ENCODE results near the gene FHIT. TPM values are rescaled to one million over a fixed set of nuclear protein-coding genes. Genes with fewer than 3 reads are reported as not detected.

FHIT gene
- total and polyA plus RNA-seq, 7 donors = 2.4 to 10.2 (median 6.1) TPM

DNA sequence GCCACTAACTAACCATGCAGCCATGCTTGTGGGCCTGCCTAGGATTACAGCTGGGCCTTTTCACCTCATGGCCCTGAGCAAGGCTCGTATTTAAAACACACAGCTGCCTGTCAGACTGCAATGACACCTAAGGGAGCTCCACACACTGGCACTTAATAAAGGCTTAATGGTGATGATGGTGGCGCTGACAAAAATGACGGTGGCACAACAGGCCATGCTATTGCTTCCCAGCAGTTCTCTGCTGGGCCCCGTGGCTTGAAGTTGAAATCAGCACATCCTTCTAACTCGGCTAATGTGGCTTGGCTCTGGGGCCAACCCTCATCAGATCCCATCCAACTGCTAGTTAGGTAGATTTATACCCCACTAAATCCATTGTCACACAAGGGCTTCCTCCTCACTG is 112.9 kb downstream of the FHIT start:
- Histone ChIP-seq H3K27me3 (no peaks in the 10 kb centered on the region), H3K4me3 (no peak overlapping the region), H3K27ac (no peak overlapping the region), H3K4me1 (no peaks in the 10 kb centered on the region), H3K36me3 (no peaks in the 10 kb centered on the region), H3K9me3 (no peaks in the 10 kb centered on the region)
- intact Hi-C loops (cut with DNase I) = no loop called here
- TF ChIP-seq POLR2A (IDR thresholded peaks at IDR 0.05) (no peak), EP300 (IDR thresholded peaks at IDR 0.05) (no peak), POLR2AphosphoS5 (IDR thresholded peaks at IDR 0.05) (no peak)
- TF ChIP-seq, protein P1, sequence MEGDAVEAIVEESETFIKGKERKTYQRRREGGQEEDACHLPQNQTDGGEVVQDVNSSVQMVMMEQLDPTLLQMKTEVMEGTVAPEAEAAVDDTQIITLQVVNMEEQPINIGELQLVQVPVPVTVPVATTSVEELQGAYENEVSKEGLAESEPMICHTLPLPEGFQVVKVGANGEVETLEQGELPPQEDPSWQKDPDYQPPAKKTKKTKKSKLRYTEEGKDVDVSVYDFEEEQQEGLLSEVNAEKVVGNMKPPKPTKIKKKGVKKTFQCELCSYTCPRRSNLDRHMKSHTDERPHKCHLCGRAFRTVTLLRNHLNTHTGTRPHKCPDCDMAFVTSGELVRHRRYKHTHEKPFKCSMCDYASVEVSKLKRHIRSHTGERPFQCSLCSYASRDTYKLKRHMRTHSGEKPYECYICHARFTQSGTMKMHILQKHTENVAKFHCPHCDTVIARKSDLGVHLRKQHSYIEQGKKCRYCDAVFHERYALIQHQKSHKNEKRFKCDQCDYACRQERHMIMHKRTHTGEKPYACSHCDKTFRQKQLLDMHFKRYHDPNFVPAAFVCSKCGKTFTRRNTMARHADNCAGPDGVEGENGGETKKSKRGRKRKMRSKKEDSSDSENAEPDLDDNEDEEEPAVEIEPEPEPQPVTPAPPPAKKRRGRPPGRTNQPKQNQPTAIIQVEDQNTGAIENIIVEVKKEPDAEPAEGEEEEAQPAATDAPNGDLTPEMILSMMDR (IDR thresholded peaks at IDR 0.05) = no peak
- 85 to 94% methylated on average over 5 of the region's 5 CpGs for WGBS, 2 donors
- DNase-seq = no peak

DNA sequence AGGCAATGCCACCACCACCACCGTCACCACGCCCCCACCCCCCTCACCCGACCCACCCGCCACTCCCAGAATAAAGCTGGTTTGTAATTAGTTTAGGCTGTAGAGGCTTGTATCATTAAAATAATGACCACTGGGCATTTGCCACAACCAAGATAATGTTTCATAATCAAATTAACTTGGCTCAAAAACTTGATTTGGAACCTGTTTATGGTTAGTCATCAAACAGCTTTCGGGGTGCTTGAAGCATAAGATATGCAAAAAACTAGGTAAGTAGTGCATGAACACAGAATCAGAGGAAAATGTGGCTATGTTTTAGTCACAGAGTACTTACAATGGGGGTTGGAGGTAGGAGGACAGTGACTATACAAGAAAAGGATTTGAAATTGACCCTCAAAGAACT is 115.1 kb downstream of the FHIT start:
- no peaks in the 10 kb centered on the region for H3K4me1 ChIP-seq
- H3K27ac ChIP-seq = no peak overlapping the region
- TF ChIP-seq POLR2A (IDR thresholded peaks at IDR 0.05) = no peak
- no peak for TF ChIP-seq POLR2AphosphoS5 (IDR thresholded peaks at IDR 0.05)
- TF ChIP-seq, protein P1 (IDR thresholded peaks at IDR 0.05) = no peak
- TF ChIP-seq EP300 (IDR thresholded peaks at IDR 0.05) = no peak
- no peaks in the 10 kb centered on the region for H3K9me3 ChIP-seq
- WGBS, 2 donors = 85 to 90% methylated on average over 5 of the region's 5 CpGs
- intact Hi-C loops (cut with DNase I) = no loop called here
- H3K27me3 ChIP-seq = no peaks in the 10 kb centered on the region
- H3K36me3 ChIP-seq = no peaks in the 10 kb centered on the region
- DNase-seq = no peak
- no peak overlapping the region for H3K4me3 ChIP-seq

DNA sequence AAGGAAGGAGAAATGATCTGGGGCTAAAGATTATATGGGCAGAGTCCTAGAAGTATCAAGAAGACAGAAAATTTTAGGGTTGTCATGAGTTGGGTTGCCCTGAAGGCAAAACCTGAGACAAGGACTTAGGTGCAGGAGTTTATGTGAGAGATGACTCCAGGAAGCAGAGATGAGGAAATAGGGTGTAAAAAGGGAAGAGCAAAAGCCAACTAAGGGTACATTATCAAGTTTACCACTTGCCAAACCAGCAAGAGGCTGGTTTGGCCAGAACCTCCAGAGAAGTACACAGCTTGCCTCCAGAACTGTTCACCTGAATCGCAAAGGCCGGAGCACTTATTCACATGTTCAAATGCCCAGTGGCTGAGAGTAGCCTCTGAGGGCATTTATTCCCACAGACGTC is 116.7 kb downstream of the FHIT start:
- intact Hi-C loops (cut with DNase I) = no loop called here
- Histone ChIP-seq H3K4me1 (no peaks in the 10 kb centered on the region), H3K36me3 (no peaks in the 10 kb centered on the region), H3K9me3 (no peaks in the 10 kb centered on the region), H3K27ac (no peak overlapping the region), H3K4me3 (no peak overlapping the region), H3K27me3 (no peaks in the 10 kb centered on the region)
- WGBS, 2 donors = 95% methylated on average over 3 of the region's 3 CpGs
- no peak for DNase-seq
- TF ChIP-seq EP300 (IDR thresholded peaks at IDR 0.05) (no peak), POLR2A (IDR thresholded peaks at IDR 0.05) (no peak), POLR2AphosphoS5 (IDR thresholded peaks at IDR 0.05) (no peak)
- TF ChIP-seq, protein P1 (IDR thresholded peaks at IDR 0.05) = no peak

DNA sequence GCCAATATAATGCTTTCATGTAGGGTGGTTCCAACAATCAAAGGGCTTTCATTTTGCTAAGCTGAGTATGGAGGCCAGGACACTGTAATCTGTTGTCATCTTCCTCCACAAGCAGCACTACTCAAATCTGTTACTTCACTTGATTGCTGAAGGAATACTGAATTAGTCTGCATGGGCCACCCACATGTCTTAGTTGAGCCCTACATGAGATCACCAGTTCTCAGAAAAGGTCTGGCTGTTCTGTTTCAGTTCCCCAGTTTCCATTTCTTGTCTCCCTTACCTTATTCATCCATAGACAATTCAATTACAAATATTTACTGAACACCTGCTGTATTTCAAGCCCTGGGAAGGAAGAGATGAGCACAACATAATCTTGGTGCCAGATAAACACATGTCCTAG is 119.2 kb downstream of the FHIT start:
- Histone ChIP-seq H3K27ac (no peak overlapping the region), H3K36me3 (no peaks in the 10 kb centered on the region), H3K9me3 (no peaks in the 10 kb centered on the region), H3K27me3 (no peaks in the 10 kb centered on the region), H3K4me3 (no peak overlapping the region), H3K4me1 (no peaks in the 10 kb centered on the region)
- intact Hi-C loops (cut with DNase I) = no loop called here
- no peak for DNase-seq
- TF ChIP-seq, protein P1 (IDR thresholded peaks at IDR 0.05) = no peak
- TF ChIP-seq POLR2A (IDR thresholded peaks at IDR 0.05) = no peak
- TF ChIP-seq EP300 (IDR thresholded peaks at IDR 0.05) = no peak
- TF ChIP-seq POLR2AphosphoS5 (IDR thresholded peaks at IDR 0.05) = no peak

DNA sequence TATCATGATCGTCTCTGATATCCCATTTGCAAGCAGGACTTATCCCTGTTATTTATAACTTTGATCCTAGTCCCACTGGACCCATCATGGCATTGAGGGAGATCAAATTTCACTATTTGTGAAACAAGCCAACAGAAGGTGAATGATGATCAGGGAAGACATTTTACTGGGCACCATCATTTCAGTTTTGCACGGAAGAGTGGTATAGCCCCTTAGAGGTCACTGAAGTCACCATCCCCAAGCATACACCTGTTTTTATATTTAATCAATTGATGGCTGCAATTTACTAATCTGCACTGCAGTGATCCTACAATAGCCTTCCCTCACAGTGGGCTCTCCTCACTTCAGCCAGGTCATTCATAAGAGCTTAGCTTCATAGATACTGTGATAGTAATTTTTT is 132.4 kb downstream of the FHIT start:
- TF ChIP-seq EP300 (IDR thresholded peaks at IDR 0.05) = no peak
- no peak for TF ChIP-seq POLR2A (IDR thresholded peaks at IDR 0.05)
- TF ChIP-seq, protein P1 (IDR thresholded peaks at IDR 0.05) = no peak
- TF ChIP-seq POLR2AphosphoS5 (IDR thresholded peaks at IDR 0.05) = no peak
- no peak for DNase-seq
- Histone ChIP-seq H3K4me1 (peaks cover 0 to 8% (median 3%) of the 10 kb centered on the region in 4 donors), H3K9me3 (no peaks in the 10 kb centered on the region), H3K27me3 (no peaks in the 10 kb centered on the region), H3K36me3 (no peaks in the 10 kb centered on the region), H3K27ac (no peak overlapping the region), H3K4me3 (no peak overlapping the region)
- intact Hi-C loops (cut with DNase I) = no loop called here
- WGBS, 2 donors = 92 to 94% methylated on average over 2 of the region's 2 CpGs
